GOT3 (cell line): Measurements from ENCODE around the gene TNRC6B.

Source experiments
- DNase-seq: peaks from one replicate; lab custom pipeline; 2025; ENCODE audit warnings: mixed read lengths; lab: John Stamatoyannopoulos, UW

TNRC6B gene

DNA sequence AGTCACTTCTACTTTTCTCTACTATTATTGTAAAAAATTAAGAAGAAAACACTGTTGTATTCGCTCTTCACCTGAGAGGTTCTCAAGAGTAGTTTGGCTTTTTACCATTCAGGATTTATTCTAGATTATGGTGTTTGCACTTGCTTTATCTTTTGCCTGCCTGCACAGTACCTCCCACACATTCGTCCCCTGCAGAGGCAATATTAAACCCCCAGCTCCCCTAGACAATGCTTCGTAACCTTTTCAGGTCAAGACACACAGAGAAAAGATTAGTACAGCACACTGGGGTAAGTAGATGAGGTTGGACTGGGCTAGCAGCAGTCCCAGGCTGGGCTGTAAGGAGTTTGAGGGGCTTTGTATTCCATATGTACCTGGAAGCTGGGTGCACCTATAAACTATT, 62.4 kb downstream of the TNRC6B start:
- DNase-seq: no peak

DNA sequence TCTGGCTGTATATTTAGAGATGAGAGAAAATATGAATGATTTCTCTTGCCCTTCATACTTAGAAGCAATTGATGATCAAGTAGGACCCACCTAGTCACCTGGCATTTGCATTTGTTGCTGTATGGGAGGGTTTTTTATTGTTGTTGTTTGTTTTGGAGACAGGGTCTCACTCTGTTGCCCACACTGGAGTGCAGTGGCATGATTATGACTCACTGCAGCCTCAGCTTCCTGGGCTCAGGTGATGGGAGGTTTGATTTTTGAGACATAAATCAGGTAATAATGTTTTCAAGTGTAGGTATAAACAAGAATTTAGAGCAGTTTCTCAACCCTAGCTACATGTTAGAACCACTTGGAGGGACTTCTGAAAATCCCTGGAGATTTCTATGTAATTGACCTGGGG, 63.0 kb downstream of the TNRC6B start:
- DNase-seq: no peak

DNA sequence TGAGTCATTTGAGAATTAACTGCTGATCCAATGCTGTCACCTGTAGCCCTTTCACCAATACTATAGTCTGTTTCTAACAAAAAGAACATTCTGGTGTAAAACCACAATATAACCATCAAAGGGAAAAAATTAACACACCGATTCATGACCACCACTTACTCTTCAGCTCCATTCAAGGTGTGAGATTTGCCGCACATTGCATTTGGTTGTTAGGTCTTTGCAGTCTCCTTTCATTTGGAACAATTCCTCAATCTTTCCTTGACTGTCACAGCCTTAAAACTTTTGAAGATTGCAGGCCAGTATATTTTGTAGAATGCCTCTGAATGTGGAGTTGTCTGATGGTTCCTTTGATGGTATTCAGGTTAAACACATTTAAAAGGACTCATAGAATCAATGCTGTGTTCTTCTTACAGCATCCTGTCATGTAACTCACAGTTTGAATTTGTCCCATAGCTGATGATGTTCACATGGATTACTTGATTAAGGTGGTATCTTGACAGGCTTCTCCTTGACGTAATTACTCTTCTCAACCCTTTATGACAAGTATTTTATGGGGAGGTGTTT, 63.6 kb downstream of the TNRC6B start:
- no peak for DNase-seq

DNA sequence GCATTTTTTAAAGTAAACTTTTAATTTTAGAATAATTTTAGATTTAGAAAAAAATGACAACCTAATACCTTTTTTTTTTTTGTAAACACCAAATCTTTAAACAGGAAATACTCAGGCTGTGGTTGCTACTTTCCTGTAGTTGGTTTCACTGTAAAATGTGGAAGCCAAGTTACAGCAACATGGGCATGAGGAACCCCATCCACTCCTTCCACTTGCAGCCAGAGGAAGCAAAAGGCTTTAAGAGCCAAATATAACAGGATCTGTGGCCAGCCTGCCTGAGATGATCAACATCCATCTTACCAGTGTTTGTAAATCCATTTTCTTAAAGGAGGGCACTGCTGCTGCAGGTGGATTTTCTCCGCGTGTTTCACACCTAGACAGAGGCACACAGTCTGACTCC, 66.2 kb downstream of the TNRC6B start:
- no peak for DNase-seq

DNA sequence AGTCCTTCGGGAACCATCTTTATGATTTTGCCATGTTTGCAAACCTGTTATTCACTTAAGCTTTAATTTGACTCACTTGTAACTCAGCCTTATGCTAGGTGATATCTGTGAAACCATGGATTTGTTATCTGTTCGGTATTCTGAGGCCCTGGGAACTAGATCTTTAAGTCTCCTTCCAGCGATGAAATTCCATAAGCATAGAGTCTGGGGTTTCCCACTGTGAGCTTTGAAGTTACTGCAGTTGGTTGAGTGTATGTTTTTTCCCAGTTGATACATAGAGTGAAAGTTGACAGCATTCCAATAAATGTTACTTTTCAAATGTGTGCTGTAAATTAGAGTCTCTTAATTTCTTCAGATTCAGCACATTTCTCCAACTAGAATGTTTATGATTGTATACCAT, 66.9 kb downstream of the TNRC6B start:
- no peak for DNase-seq

DNA sequence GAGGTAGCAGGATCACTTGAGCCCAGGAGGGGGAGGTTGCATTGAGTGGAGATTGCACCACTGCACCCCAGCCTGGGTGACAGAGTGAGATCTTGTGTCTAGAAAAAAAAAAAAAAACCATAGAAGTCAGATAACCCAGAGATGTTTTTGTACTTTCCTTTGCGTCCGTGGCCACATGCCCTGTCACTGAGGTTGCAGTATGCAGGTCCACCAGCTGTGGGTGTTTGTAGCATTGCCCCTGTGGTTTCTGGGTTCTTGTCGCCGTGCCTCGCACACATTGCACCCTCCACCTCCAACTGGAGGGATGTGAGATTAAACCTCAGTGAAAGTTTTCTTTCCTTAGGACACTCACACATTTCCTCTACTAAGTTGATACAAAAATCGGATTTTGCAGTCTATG, 70.3 kb downstream of the TNRC6B start:
- DNase-seq: no peak

DNA sequence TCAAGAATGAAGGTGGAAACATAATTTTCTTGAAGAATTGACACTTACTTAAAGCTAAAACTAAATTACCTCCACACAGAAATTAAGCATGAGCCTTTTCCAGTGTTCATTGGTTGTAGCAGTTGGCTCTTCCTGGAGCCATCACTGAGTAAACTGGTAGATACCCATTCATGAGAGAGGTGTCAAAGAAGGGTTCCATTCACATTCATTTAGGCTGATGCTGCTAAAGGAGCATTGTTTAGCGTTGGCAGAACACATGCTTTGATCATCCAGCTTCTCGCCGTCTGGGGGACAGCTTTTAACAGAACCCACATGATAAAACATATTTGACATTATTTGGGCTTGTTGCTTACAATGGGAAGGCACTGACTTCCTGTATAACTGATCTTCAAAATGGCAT, 71.6 kb downstream of the TNRC6B start:
- DNase-seq: no peak

DNA sequence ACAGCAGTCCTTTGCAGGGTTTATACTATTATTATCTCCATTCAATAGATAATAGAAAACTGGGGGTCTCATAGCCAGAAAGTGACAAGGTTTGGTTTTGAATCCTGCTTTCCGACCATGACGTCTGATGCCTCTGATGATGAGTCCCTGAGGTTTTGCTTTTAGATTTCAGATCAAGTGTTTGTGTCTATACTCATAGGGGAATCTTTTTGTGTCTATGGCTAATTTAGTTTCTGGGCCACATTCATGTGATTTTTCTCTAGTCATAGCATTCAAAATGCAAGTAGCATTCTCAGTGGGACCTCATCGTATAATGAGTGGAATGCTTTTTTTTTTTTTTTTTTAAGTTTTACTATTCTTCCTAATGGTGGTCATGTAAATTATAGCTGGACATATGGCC, 72.9 kb downstream of the TNRC6B start:
- no peak for DNase-seq

DNA sequence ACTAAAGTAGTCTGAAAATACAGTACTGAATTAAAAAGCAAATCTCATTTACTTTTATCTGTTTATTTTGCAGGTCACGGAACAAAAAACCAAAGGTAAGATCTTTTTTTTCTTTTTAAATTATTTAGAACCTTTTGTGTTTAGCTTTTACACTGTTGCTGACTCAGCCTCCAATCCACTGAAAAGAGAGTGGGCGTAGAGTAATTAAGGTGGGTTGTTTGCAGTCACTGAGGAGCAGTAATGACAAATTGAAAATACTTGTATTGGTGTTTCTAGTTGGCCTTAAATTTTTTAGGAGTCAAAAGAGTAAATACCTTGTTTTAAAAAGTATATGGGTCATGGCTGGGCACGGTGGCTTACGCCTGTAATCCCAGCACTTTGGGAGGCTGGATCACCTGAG, 73.4 kb downstream of the TNRC6B start:
- no peak for DNase-seq

DNA sequence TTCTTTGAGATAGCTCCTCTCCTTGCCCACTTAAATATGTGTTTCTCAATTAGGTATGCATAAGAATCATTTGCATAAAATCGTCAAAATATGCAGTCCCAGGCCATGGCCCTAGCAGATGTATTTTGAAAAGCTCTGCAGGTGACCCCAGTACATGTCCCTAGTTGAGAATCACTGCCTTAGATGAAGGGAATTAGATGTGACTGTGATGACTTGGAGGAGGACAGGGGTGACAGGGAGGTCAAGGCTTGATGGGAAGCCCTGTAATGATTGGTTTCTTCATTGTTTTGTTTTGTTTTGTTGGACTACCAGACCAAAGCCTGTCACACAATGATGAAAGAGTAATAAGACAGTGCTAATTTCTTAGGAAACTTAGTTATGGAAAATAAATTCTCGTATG, 74.4 kb downstream of the TNRC6B start:
- no peak for DNase-seq

DNA sequence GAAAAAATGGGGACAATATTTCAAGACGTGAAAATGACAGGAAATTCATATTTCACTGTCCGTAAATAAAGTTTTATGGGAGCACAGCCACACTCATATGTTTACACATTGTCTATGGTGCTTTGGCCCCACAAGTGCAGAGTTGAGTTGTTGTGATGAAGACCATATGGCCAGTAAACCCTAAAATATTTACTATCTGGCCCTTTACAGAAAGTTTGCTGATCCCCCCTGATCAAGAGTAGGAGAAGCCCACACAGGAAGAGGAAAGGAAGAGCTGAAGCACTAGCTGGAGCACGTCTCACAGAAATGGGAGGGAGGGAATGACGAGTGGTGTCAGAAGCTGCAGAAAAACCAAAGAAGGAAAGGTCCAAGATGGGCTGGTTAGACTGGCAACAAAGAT, 78.8 kb downstream of the TNRC6B start:
- DNase-seq: no peak

DNA sequence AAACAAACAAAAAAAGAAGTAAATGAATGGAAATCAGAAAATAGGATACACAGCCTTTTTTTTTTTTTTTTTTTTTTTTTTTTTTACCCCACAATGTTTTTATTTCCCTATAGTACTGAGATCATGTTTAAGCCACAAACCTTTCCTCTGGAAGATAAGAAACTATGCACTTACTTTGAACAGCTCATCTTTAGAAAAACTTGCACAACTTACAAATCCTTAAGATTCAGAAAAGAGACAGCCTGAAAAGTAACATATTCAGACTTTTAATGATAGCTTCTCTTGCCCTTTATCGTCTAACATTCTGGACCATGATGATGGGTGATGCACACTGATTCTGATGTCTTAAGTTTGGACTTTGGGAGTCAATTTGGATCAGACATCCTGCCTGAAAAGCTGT, 80.3 kb downstream of the TNRC6B start:
- DNase-seq: no peak

DNA sequence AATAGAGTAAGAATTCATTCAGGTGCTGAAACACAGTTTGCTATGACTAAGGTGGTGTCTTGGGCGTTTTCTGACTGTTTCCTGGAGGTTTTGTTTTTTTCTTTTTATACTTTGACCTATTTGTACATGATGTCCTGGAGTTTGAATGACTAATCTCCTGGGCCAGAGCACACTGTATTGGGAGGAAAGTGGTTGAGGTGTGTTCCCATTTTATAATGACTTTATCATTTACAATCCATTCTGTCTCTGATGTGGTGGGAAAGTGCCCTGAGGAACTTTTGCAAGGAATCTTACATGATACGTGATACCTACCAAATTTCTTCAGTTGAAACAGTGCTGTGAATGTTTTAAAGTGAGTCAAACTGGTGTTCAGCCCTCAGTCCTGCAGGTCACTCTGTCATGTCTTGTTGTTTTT, 80.8 kb downstream of the TNRC6B start:
- DNase-seq: no peak

DNA sequence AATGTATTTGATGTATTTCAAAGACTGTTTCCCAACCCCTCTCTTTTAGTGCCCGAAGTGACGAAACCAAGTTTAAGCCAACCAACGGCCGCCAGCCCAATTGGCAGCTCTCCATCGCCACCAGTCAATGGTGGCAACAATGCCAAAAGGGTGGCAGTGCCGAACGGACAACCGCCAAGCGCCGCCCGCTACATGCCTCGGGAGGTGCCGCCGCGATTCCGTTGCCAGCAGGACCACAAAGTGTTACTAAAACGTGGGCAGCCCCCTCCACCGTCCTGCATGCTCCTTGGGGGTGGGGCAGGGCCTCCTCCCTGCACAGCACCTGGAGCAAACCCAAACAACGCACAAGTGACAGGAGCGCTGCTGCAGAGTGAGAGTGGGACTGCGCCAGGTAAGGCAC, 84.1 kb downstream of the TNRC6B start:
- no peak for DNase-seq

DNA sequence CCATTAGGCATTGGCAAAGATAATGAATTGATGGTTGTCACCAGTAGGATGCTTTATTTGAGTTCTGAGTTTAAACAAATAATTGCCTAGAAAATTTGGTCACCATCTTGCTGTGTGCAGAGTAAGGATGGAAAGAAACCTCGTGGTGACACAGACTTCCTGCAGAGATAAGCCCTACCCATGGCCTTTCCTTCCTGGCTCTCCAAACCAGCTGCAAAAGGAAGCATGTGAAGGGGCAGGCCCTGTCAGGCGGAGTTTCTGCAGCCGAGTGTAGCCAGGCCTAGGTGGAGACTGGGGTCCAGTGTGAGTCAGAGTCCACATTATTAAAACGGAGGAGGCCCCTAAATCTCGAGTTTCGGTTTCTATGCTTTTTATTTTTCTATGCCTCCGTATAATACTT, 85.5 kb downstream of the TNRC6B start:
- no peak for DNase-seq

DNA sequence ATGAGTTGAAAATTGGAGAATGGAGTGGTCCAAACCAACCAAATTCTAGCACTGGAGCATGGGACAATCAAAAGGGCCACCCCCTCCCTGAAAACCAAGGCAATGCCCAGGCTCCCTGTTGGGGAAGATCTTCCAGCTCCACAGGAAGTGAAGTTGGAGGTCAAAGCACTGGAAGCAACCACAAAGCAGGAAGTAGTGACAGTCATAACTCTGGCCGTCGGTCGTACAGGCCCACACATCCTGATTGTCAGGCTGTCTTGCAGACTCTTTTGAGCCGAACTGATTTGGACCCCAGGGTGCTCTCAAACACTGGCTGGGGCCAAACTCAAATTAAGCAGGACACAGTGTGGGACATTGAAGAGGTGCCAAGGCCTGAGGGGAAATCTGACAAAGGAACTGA, 88.1 kb downstream of the TNRC6B start:
- DNase-seq: no peak

DNA sequence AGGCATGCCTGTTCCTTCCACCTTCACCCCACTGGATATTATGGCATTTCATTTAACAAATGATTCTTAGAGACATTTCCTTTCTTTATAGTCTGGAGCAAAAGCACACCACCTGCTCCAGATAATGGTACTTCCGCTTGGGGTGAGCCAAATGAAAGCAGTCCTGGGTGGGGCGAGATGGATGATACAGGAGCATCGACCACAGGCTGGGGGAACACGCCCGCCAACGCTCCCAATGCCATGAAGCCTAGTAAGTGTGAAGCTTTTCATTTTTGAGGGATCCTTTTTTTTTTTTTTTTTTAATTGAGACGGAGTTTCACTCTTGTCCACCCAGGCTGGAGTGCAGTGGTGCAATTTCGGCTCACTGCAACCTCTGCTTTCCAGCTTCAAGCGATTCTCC, 92.3 kb downstream of the TNRC6B start:
- no peak for DNase-seq

DNA sequence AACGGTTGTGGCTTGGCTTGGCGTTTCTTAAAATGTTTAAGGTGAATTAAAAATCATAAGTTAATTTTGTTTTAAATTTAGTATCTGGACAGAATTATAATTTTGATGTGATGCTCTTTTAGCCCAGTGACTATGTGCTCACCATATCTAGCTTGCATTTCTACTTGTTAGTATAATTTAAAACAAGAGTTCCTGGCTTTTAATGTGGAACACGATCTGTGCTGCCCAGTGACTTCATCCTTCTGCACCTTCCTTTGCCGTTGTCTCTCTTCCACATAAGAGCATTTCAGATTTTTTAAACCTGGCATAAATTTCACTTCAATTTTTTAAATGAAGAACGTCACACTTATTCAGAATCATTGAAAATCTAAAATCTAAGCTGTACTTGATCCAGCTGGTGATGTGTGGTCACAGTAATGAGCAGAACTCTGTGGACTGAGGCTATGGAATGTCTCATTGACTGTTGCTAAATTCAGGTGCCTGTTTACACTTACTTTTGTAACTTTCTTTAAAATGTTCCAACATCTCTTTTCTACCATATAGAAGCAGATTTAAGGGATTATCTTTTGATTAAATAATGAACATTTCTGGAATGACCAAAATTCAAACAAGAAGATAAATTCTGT, 93.1 kb downstream of the TNRC6B start:
- no peak for DNase-seq

DNA sequence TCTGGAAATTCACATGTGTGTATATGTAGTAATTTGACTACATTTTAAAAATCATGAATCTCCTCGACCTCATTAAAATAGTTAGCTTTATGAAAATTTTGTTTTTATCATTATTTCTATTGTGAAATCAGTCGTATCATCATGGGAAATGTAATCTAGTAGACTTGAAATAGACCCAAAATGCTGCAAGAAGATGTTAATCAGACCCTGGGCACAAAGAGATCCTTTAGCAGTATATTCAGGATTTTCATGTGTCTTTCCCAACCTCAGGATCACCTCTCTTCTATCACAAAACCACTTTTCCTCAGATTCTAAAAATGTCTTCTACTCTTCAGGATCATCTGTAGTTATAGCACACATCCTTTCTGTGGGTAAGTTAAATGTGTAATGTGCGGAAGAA, 93.7 kb downstream of the TNRC6B start:
- no peak for DNase-seq

DNA sequence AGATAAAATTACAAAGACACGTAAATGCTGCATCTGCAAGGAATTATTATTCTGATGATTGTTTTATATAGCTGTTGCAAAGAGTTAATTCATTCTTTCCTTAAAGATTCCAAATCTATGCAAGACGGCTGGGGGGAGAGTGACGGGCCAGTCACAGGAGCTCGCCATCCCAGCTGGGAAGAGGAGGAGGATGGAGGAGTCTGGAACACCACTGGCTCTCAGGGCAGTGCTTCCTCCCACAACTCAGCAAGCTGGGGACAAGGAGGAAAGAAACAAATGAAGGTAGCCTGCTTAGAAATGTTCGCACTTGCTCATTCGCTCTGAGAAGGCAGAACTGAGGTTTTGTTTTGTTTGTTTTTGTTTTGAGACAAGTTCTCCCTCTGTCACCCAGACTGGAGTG, 95.6 kb downstream of the TNRC6B start:
- no peak for DNase-seq

DNA sequence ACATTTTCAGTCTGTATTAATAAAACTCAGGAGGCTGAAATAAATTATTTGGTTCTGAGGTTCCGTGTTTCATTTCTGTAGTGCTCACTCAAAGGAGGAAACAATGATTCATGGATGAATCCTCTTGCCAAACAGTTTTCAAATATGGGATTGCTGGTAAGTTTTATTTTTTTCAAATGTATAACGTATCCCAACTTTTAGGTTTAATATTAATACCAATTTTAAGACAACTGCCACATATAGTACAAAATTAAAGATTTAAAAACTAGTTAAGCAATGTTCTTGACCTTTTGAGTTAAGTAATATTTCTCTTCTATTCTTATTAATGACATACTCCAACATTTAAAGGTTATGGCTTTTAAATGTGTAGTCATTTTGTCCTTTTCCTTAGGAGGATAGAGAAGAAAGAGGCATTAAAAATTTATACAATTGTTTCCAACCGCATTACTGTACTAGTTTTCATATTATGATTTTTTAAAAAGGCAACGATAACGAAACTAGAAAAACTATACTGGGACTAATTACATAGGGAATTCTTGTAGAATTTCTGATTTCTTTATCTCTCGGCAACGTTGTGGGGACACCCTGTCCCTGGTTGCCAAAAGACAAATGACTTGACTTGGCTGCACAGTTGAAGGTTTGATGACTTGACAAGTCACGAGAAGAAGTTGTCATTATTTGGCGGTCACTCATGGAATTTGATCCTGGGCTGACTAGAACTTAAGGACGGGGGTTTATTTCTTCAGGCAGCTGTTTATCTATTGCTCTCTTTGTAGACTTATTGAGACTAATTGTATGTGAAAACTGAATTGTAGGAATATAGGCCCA, 99.5 kb downstream of the TNRC6B start:
- no peak for DNase-seq

DNA sequence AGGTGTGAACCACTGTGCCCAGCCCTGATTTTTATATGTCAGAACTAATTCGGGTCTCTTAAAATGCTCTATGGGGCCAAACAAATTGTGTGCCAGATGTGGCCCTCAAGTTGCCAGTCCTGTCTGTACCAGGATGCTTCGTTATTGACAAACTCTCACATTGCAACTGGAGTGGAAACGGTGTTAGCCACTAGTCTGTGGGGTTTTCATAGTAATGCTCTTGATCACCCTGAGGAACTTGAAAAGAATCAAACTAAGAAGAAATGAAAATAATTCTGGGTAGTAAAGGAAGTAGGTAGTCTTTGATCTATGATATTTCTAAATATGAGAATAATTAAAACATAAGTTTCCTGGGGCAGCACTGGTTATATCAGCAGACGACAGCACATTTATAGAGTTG, 101.3 kb downstream of the TNRC6B start:
- no peak for DNase-seq

DNA sequence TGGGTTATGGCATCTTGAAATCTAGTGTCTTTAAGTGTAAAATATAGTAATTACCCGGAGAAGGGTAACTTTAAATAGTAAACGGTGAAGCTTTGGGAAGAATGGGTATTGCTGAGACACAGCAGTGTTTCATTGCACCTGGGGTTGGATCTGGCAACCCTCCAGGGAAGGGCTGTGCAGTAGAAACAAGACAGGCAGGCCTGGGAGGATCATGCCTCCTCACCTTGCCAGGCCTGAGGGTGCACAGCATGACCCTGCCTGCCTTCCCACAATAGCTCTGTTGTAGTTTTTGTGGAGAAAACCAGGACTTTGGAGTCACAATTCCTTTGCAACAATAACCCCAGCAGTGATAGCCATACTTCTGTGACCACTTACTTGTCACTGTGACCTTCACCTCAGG, 104.0 kb downstream of the TNRC6B start:
- DNase-seq: no peak

DNA sequence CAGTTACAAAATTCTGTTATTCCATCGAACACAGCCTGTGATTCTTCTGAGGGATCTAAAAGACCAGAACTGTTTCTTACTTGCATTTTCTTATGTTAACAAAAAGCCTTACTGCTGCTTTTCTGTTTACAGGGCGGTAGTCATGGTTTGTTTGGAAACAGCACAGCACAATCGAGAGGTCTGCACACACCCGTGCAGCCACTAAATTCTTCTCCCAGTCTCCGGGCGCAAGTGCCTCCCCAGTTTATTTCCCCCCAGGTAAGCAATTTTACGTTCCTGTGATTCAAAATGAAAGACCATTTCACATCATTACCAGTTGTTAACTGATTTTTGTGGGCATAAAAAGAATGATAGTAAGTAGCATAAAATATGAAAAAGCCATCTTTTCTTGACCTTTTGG, 107.8 kb downstream of the TNRC6B start:
- DNase-seq: no peak
